Measurements from ENCODE around the gene PLXNB3.

GRCh38 chrX:153736071-153736820 is 27.8 kb upstream of the PLXNB3 start:
- no peak for TF ChIP-seq POLR2A (IDR thresholded peaks at IDR 0.05)
- TF ChIP-seq CTCF (IDR thresholded peaks at IDR 0.05): no peak
